ENCODE results near the gene TSFM.
"Not testable (repeated sequence)": the region's sequence is repeated elsewhere in the genome, so short reads cannot be mapped to it uniquely, and the experiment has no call there.

TSFM gene

DNA sequence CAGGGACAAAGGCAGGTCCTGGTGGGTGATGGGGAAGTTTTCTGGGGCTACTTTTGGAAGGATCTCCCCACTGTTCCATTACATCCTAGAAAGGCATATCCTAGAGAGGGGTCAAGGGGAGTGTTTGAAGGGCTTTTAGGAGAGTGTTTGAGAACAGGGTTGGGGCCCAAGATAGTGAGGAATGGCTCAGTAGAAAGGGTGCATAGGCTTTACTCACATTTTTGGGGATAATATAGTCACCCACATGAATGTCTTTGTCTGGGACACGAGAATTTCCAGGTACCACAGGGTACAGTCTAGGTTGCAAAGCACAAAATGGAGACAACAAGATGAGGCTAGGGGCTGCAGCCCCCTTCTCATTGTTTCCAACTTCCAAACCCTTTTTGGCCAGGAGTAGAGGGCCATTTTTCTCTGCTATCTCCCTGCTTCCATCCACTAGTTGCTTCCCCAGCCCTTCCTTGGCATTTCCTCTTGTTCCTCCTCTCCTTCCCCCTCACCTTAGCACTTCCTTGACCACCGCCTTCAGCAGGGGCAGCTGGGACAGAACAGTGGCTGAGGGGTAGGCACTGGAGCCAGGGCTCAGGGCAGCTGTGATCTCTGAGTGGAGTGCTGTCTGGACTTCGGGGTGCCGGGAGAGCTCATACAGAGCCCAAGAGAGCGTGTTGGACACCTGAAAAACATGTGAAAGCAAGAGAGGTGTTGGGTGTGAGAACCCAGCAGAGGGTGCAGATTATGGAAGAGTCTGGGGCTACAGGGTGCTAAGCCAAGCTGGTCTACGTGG lies 18.5 kb upstream of the TSFM start:
- DNase-seq: no peak

DNA sequence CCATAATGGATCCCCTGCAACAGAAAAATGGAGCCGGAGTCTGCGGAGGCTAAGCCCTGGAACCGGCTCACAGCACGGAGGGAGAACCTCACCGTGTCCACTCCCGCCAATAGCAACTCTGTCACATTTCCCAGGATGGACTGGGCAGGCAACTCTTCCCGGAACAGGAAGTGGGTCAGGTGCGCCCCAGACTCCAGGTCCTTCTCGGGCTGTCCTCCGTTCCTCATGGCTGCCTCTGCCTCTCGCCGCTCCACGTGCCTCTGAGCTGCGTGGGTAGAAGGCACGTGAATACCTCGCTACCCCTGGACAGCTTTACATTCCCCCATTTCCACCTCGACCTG lies 18.0 kb upstream of the TSFM start:
- no peak for DNase-seq

DNA sequence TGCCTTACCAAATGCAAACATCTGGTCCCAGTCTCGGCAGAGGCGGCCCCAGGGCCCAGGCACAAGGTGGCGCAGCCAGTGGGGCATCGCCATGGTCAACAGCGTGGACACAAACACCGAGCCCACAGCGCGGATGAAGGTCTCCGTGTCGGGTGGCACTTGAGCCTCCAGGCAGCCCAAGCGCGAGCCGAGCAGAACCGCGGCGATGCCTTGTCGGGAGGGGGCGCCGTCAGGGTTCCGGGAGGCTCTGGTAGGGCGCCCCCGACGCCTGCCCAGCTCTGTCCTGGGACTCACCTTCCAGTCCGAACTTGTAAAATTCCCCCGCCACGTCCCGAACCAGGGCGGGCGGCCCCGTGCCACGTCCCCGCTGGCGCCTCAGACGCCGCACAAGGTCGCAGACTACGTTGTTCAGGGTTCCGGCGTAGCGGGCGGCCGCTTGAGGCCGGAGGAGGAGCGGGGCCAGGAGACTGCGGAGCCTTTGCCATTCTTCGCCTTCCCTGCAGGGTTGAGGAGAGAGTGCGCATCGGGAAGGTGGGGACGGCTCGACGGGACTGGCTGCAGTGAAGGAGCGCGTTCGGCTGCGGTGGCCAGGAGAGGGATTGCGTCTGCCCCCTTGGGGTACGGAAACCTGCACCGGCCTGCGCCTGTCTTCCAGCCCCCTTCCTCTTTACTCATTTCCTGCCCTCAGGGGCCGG lies 17.4 kb upstream of the TSFM start:
- DNase-seq: peak; percentile 34

DNA sequence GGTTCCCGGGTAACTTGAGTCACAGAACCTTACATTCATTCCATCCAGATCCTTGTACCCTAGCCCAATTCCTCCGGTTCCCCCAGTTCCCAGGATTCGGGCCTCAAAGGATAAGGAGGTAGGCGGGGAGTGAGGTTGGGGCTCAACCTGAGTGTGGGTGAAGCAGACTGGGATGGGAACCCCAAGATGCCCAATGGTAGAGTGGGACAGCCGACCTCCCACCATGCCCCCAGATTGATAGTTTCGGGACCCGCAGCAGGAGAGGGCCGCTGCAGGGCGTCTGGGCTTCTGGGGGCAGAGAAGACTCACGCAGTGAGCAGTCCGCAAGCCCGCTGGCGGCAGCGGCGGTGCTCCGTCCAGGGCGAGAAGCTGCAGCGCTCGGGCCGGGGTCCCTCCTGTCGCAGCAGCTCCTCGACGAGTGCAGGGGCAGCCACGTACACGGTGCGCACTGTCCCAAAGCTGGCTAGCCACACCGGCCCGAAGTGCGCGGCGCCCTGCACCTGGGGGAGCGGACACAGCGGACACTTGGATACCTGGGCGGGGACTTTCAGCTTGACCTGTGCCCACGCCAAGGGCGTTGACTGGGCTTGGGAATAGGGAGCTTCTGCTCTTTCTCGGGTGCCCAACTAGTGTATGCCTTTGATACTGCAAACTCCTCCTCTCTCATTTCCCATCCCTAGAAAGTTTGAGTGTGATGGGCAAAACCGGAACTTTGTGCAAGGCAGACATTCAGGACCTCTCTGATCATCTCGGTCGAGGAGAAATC lies 16.7 kb upstream of the TSFM start:
- DNase-seq: no peak

DNA sequence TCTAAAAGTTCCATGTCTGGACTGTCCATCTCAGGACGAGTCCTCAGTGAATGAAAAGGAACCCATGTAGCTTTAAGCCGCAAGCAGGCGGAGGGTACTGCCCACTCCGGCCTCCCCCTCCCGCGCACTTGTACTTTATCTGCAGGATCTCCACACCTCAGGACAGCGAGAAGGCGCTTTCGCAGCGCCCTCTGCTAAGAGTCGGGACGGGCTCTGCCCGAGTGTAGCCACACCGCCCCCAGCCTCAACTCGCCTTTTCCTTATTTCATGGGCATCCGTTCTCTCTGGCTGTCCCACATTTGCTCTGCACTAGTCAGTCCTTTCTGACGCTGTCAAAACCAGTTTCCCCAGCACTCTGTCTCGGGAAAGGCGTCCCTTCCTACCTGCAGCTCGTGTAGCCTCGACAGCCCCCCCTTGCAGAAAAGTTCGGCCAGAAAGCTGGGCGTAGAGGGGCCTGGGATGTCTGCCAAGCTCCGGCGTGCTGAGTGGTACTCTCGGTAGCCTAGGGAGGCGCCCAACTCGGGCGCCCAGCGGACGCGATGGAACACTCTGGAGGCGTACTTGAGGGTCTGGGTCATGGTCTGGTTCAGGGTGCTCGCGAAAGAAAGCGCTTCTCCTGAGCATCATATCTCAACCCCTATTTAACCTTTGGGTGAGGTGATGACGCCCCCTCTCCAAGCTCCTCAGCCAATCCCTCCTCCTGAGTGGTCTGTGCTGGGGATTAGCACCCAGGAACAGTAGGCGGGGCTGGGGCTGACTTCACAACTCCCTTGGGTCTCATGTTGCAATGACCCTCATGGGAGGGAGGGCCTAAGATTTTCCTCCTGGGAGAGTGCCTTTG lies 15.9 kb upstream of the TSFM start, which contains the start of gene CYP27B1:
TSS of gene CYP27B1 (minus strand) at position 615 of the 841 bp plus-strand sequence. CDS start at position 578, 37 bp downstream.
- peak; percentile 20 for DNase-seq

DNA sequence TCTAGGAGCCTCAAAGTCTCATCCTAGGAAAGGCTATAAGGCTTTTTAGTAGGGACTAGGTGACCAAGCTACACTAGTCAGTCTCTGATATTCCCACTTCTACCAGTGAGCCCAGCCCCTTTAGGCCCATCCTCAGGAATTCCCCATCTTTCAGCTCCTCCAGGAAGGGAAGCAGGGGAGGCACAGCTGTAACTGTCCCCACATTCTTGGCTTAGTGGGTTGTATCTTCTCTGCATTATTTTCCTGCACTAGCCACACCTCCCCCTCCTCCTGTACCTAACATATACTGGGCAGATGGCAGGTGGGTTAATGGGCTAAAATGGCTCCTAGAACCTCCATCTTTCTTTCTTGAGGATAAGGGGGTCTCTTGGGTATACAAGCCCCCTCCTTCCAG lies 15.3 kb upstream of the TSFM start:
- DNase-seq: no peak

DNA sequence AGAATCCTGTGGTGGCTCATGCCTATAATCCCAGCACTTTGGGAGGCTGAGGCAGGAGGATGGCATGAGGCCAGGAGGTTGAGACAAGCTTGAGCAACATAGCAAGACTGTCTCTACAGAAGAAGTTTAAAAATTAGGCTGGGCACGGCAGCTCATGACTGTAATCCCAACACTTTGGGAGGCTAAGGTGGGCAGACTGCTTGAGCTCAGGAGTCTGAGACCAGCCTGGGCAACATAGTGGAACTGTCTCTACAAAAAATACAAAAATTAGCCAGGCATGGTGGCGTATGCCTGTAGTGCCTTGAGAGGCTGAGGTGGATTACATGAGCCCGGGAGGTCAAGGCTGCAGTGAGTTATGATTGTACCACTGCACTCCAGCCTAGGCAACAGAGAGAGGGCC lies 14.7 kb upstream of the TSFM start:
- DNase-seq: no peak

DNA sequence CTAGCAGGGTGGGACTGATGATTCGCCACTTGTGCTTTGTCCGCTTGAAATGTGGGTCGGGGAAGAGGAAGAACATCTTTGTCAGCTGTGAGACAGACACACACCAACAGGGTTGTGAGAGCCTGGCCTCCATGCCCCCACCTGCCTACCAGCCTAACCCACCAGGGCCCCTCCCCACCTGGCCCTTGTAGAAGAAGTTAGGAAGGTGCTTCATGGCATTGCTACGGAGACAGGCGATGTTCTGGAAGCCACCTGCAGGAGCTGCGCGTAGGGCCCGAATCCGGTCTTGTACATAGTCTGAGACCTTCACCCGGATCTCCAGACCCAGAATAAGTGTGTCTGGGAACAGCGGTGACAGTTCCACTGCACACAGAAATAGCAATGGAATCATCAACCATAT lies 13.0 kb upstream of the TSFM start:
- no peak for DNase-seq

DNA sequence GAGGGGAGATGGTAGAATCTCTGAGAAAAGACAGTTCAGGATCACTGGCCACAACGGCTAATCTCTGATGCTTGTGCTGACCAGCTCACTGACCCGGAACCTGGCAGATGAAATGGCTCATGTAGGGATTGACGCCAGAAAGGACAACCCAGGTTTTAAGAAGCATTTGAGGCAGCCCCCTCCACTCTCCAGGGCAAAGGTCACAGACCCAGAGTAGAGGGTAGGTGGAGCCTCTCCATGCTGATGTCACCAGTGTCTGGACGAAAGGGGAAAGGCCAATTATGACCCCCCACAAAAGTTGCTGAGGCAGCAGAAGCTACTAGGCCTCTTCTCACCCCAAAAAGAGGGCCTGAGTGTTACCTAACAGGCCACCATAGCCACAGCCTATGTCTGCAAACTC lies 11.9 kb upstream of the TSFM start:
- DNase-seq: no peak

DNA sequence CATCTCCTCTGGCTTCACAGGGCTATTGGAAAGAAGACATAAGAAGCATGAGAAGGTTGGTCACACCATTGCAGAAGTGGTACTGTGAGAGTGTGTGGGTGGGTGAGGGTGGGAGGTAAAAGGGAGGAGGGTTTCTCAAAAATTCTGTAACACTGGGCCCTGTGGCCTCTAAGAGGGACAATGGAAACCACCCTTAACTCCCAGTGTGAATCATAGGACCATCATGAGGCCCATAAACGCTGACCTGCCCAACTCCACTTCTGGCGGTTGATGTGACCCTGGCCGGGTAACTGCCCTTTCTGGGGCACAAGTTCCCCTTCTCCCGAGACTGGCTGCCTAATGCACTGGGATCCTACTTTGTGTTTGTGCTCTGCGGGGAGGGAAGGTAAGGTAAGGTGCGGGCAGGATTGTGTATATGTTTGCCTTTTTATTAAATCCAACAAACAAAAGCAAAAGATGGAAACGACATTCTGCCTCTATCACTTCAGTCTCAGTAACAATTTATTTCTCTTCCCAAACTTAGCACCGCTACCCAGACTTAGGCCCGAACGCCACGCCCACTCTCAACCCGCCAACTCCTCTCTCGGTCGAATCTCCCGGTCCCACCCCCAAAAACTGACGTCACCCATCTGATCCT lies 11.2 kb upstream of the TSFM start:
- DNase-seq: peak; percentile 89

DNA sequence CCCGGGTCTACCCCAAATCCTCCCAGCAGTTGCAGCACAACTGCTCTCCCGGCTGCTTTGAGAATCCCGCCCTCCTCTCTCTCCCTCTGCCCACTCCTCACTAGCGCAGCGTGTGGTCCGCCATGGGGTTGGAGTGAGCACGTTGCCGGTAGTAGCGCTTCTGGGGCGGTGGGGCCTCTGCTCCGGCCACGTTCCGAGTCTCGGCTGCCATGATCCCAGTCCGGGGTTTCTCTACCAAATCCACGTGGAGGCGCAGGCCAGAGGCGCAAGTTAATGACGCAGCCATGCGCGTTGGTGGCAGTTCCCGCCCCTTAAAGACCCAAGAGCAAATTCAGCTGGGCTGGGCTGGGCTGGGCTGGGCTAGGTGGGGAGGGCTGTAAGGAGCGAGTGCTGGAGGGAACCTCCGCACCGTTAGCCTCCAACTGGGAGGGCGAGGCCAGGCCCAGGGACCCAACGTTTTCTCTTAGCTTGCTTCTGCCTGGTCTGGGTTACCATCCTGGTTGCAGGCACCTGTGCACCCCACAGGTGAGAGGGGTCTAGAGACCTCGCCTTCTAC lies 10.6 kb upstream of the TSFM start, which contains the start of gene METTL1:
TSS of gene METTL1 (minus strand) at position 233 of the 556 bp plus-strand sequence. CDS start at position 211, 22 bp downstream.
- DNase-seq: peak; percentile 95

DNA sequence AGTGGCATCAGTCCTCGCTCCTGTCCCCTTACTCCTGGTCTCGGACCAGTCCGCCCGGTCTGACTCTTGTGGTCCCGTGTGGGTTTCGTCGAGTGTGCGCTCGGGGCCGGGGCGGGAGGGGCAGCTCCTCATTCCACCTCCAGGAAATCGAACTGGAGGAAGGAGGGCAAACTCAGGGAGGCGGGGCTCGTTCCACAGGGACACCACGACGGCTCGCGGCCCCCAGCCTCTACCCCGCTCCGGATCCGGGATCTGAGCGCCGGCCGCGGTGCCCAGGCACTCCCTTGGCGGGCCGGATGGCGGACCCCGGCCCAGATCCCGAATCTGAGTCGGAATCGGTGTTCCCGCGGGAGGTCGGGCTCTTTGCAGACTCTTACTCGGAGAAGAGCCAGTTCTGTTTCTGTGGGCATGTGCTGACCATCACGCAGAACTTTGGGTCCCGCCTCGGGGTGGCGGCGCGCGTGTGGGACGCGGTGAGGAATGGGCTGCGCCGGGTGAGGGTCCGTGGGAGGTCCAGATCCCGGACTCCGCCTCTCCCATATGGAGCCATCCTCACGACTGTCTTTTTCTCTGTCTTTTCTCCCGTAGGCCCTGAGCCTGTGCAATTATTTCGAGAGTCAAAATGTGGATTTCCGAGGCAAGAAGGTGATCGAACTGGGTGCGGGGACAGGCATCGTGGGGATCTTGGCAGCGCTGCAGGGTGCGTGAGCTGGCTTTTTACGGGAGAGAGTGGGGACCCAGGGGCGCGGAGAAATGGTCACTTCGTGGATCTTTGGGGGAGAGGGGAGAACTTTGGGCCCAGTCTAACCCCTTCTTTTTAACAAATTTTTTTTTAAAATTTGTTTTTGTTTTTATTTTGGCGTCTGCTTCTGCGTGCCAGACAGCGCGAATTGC lies 9.9 kb upstream of the TSFM start, which contains the start of gene EEF1AKMT3:
TSS of gene EEF1AKMT3 (plus strand) at position 186 of the 894 bp plus-strand sequence. CDS start at position 297, 111 bp downstream.
- peak; percentile 23 for DNase-seq

DNA sequence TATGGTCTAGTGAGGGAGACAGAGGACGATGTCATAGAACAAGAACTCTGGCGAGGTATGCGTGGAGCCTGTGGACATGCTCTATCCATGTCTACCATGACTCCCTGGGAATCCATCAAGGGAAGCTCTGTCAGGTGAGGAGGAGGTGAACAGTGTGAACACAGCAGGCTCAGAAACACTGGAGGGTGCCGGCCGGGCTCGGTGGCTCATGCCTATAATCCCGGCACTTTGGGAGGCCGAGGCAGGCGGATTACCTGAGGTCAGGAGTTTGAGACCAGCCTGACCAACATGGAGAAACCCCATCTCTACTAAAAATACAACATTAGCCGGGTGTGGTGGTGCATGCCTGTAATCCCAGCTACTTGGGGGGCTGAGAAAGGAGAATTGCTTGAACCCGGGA lies 8.0 kb upstream of the TSFM start:
- DNase-seq: not testable (repeated sequence)

DNA sequence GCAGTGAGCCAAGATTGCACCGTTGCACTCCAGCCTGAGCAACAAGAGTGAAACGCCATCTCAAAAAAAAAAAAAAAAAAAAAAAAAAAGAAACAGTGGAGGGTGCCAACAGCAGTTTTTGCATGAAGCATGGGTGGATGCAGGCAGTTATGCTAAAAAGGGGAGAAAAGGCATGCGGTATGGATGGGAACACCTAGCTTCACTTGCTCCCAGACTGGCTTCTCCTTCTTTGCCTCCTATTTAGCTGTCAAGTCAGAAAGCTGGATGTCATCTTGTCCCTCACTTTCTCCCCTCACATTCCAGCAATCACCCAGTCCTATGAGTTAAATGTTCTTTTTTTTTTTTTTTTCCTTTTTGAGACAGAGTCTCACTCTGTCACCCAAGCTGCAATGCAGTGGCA lies 7.5 kb upstream of the TSFM start:
- DNase-seq: no peak

DNA sequence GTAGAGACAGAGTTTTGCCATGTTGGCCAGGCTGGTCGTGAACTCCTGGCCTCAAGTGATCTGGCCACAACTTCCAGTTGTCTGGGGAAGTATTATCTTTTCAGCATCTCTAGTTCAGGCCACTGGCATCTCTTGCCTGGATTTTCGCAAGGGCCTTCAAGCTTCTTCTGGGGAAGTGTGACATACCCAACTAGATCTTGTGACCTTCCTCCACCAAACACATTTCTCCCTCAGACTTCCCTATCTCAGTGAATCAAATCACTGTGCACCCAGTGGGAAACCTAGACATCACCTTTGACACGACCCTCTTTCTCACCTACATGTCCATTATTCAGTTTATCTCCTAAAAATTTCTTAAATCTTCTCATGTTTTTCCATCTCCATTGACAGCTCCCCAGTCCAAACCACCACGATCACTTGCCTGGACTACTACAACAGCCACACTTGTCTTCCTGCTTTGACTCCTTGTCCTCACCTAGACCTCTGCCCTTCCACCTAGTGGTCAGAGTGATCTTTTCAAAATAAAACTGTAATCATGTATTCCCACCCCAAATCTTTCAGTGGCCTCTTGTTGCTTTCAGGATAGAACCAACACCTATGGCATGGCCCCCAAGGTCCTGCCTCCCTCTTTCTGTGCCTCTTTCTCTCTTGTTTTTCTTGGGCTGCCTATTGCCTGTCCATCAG lies 6.9 kb upstream of the TSFM start:
- no peak for DNase-seq

DNA sequence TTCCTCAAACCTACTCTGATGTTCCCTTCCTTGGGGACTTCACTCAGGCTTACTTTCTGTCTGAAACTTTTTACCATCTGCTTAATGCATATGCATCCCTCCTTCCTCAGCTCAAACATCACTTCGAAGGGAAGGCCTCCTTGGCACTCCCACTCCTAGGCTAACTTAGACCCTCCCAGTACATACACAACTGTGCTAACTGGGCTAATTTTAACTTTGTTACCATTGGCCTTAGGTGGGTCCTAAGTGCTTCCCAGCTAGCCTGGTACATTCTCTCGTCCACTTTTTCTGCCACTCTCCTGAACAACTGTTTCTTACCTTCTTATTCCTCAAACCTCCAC lies 6.4 kb upstream of the TSFM start:
- no peak for DNase-seq

DNA sequence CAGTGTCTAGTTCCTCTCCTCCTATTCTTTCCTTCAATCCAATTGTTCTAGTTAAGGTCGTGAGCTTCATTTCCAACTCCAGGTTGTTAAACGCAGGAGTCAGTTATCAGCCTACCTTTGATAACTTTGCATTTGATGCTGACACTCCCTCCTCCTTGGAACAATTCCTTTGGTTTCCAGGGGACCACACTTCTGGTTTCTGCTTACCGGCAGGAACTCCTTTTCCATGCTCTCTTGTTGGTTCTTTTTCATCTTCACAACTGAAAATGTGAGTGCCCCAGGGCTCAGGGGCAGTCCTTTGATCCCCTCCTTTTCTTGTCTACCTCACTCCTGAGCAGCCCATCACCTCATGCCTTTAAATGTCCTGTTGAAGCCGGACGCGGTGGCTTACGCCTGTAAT lies 5.2 kb upstream of the TSFM start:
- no peak for DNase-seq

DNA sequence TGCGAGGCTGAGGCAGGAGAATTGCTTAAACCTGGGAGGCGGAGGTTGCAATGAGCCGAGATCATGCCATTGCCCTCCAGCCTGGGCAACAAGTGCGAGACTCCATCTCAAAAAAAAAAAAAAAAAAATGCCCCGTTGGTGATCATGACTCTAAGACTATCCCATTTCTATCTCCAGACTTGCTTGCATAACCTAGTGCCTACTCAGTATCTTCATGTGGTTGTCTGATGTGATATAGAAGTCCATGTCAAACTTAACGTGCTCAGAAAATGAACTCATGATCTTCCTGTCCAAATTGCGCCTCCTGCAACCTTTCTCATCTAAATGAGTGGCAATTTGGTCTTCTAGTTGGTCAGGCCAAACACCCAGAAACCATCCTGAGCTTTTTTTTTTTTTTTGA lies 4.7 kb upstream of the TSFM start:
- no peak for DNase-seq

DNA sequence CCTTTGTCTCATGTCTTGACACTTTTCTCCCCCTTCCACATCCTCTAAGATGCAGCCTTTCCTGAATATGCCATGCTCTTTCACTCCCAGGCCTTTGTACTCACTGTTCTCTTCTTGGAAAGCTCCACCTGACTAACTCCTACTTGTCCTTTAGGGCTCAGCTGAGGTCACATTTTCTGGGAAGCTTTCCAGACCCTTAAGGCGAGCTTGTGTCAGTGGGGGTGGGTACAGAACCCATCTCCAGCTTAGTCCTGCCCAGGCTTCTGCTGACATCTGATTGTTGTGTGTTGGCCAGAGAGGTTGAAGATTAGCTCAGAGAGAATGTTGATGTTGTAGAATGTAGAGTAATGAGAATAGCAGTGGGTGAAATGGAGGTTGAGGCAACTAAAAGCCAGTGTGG lies 2.9 kb upstream of the TSFM start:
- DNase-seq: no peak

DNA sequence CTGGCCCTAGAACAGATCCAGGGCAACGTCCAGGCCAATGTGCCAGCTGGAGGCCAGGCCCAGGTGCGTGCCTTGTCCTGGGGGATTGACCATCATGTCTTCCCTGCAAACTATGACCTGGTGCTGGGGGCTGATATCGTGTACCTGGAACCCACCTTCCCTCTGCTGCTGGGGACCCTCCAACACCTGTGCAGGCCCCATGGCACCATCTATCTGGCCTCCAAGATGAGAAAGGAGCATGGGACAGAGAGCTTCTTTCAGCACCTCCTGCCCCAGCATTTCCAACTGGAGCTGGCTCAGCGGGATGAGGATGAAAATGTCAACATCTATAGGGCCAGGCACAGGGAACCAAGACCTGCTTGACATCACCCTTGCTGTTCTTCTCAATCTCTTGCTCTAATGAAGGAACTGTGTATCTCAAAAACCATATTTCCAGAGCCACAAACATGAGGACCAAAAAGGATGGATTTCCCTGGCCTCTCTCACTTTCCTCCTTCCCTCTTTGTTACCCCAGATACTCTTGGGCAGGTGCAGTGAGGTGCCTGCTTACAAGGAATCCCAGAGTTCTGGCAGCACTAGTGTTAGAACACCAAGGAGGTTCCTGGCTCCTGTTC lies 2.2 kb upstream of the TSFM start:
- no peak for DNase-seq

Measured in NCI-H2171 (cell line).